ENCODE data around the gene PIK3R3. TPM values are rescaled to one million over a fixed set of nuclear protein-coding genes. Genes with fewer than 3 reads are reported as not detected.

The PIK3R3 gene
- polyA plus RNA-seq, 1 experiment: 1.5 TPM

DNA sequence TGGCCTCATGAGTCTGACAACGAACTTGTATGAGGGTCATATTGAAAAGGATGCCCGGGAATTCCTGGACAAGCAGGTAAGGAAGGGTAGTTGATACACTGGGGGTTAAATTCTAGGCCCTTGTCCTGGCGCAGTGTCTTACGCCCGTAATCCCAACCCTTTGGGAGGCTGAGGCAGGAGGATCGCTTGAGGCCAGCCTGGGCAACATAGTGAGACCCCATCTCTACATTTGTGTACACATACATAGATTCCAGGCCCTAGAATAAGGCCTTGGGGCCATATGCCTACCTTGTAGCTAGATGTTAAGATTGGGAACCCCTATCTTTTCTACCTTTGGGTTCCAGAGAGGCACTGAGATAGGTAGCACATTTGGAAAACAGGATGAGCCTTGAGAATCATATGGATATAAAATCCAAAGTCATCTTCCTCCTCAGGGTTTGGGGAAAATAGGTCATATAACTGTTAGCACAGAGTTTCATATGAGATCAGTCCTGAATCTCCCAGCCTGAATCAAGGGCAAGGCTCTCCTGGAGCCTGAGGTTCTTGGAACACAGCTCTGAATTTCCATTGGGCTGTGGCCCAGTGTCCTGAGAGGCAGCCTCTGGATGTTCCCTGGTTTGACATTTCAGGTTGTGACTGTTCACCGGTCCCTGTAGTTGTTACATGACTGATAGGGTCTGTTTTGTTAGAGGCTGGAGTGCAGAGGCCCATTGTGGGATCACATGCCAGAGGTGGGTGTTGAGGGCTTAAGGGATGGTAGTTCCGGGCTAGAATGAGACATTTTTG lies 104.4 kb downstream of the PIK3R3 start:
- no peak overlapping the region for H3K4me3 ChIP-seq (ENCODE audit: low read depth, low read length)
- TF ChIP-seq, protein P1, sequence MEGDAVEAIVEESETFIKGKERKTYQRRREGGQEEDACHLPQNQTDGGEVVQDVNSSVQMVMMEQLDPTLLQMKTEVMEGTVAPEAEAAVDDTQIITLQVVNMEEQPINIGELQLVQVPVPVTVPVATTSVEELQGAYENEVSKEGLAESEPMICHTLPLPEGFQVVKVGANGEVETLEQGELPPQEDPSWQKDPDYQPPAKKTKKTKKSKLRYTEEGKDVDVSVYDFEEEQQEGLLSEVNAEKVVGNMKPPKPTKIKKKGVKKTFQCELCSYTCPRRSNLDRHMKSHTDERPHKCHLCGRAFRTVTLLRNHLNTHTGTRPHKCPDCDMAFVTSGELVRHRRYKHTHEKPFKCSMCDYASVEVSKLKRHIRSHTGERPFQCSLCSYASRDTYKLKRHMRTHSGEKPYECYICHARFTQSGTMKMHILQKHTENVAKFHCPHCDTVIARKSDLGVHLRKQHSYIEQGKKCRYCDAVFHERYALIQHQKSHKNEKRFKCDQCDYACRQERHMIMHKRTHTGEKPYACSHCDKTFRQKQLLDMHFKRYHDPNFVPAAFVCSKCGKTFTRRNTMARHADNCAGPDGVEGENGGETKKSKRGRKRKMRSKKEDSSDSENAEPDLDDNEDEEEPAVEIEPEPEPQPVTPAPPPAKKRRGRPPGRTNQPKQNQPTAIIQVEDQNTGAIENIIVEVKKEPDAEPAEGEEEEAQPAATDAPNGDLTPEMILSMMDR (IDR thresholded peaks at IDR 0.05; ENCODE audit: insufficient read depth, low read depth, low read length): no peak
- CTCF ChIA-PET: interaction anchor here (0.6 to 1.4 kb wide), 4 partner anchors 8 to 516 kb away, joined by 3 to 5 read pairs (median 4); no protein-coding TSS in a partner anchor
- DNase-seq (ENCODE audit: low read depth): no peak
- peaks cover 14% of the 10 kb centered on the region for H3K36me3 ChIP-seq (ENCODE audit: control insufficient read depth, insufficient read depth, low read length)
- no peaks in the 10 kb centered on the region for H3K27me3 ChIP-seq (ENCODE audit: control insufficient read depth, insufficient read depth, low read length)
- POLR2A ChIA-PET: no interaction called here

DNA sequence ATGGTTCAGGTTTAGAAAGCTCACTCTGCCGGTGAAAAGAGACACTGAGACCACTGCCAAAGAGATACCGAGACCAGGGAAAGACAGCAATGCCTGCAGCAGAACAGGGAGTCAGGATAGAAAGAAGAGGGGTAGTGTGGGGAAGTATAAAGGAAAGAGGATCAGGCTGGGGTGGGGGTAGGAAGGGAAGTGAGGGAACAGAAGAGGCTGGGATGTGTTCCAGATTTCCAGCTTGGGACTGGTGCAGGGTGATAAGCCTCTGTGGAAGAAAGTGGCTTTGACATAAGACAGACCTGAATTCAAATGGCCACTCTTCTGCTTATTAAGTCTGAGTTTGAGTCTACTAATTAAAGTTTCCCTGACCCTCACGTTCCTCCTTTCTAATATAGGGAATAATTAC lies 105.9 kb downstream of the PIK3R3 start:
- peaks cover 15% of the 10 kb centered on the region for H3K36me3 ChIP-seq (ENCODE audit: control insufficient read depth, insufficient read depth, low read length)
- H3K4me3 ChIP-seq (ENCODE audit: low read depth, low read length): no peak overlapping the region
- ChIA-PET CTCF (interaction anchor here (1.2 to 1.5 kb wide), 4 partner anchors 10 to 197 kb away, joined by 3 to 5 read pairs (median 4); no protein-coding TSS in a partner anchor), POLR2A (no interaction called here)
- no peaks in the 10 kb centered on the region for H3K27me3 ChIP-seq (ENCODE audit: control insufficient read depth, insufficient read depth, low read length)
- TF ChIP-seq, protein P1 (IDR thresholded peaks at IDR 0.05; ENCODE audit: insufficient read depth, low read depth, low read length): no peak
- DNase-seq (ENCODE audit: low read depth): no peak

GRCh38 chr1:46021046-46021996 lies 111.1 kb downstream of the PIK3R3 start:
- DNase-seq (ENCODE audit: low read depth): no peak
- POLR2A ChIA-PET: no interaction called here
- Histone ChIP-seq H3K27me3 (ENCODE audit: control insufficient read depth, insufficient read depth, low read length) (no peaks in the 10 kb centered on the region), H3K4me3 (ENCODE audit: low read depth, low read length) (no peak overlapping the region), H3K36me3 (ENCODE audit: control insufficient read depth, insufficient read depth, low read length) (peaks cover 9% of the 10 kb centered on the region)
- CTCF ChIA-PET: interaction anchor here (0.9 to 4.1 kb wide), 2 partner anchors 14 to 53 kb away, joined by 3 to 16 read pairs; no protein-coding TSS in a partner anchor
- TF ChIP-seq, protein P1 (IDR thresholded peaks at IDR 0.05; ENCODE audit: insufficient read depth, low read depth, low read length): no peak

GRCh38 chr1:46020010-46020409 lies 112.4 kb downstream of the PIK3R3 start:
- DNase-seq (ENCODE audit: low read depth): no peak
- TF ChIP-seq, protein P1 (IDR thresholded peaks at IDR 0.05; ENCODE audit: insufficient read depth, low read depth, low read length): no peak
- CTCF ChIA-PET: no interaction called here
- no peaks in the 10 kb centered on the region for H3K27me3 ChIP-seq (ENCODE audit: control insufficient read depth, insufficient read depth, low read length)
- H3K36me3 ChIP-seq (ENCODE audit: control insufficient read depth, insufficient read depth, low read length): peaks cover 9% of the 10 kb centered on the region
- POLR2A ChIA-PET: no interaction called here
- H3K4me3 ChIP-seq (ENCODE audit: low read depth, low read length): no peak overlapping the region

DNA sequence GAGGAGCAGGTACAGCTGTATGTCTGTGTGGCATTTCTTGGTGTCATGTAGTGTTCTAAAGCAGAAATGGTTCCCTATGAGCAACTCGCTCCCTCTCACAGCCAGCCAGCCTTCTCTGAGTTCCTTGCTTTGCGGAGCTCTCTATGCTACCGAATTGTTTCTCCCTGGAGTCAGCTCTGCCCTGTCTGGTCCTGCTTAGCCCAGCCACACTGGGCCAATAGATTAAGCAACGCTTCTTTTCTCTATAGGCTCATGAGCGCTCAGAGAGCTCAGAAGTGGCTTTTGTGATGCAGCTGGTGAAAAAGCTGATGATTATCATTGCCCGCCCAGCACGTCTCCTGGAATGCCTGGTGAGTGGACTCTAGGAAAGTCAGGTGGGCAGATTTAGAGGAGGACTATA lies 113.1 kb downstream of the PIK3R3 start:
- no peak for DNase-seq (ENCODE audit: low read depth)
- TF ChIP-seq, protein P1 (IDR thresholded peaks at IDR 0.05; ENCODE audit: insufficient read depth, low read depth, low read length): no peak
- Histone ChIP-seq H3K27me3 (ENCODE audit: control insufficient read depth, insufficient read depth, low read length) (no peaks in the 10 kb centered on the region), H3K36me3 (ENCODE audit: control insufficient read depth, insufficient read depth, low read length) (peaks cover 9% of the 10 kb centered on the region), H3K4me3 (ENCODE audit: low read depth, low read length) (no peak overlapping the region)
- POLR2A ChIA-PET: no interaction called here
- CTCF ChIA-PET: interaction anchor here (1.3 to 1.9 kb wide), 2 partner anchors 17 to 19 kb away, joined by 3 to 5 read pairs; no protein-coding TSS in a partner anchor
